ENCODE data around the gene LSM10.
A peak's percentile ranks its signal among the peaks of the same experiment; 100 is the strongest.

Gene LSM10

GRCh38 chr1:36397378-36398230 is at the start of gene LSM10:
Gene LSM10 (minus strand): TSS chr1:36397908. CDS start chr1:36394129, 3,779 bp downstream.
- H3K9ac ChIP-seq (ENCODE audit: low read length), result peak within 1 kb of the TSS; percentile 66
- peak within 1 kb of the TSS; percentile 60 for H3K4me3 ChIP-seq (ENCODE audit: insufficient read depth, low read length, poor library complexity, severe bottlenecking)
- H4K20me1 ChIP-seq (ENCODE audit: low read depth, low read length), result no peaks in the 10 kb centered on the region
- peaks cover 19% of the 10 kb centered on the region for H3K79me2 ChIP-seq (ENCODE audit: insufficient read depth, low read length)
- no peaks in the 10 kb centered on the region for H3K27me3 ChIP-seq (ENCODE audit: low read length)
- H3K9me2 ChIP-seq (replicated peaks; ENCODE audit: insufficient read depth, low read length), result no peaks in the 10 kb centered on the region
- H3K9me3 ChIP-seq (ENCODE audit: insufficient read depth, low read length), result peaks cover 6% of the 10 kb centered on the region; the same call in 1 of the 2 replicates
- peak within 1 kb of the TSS; percentile 76 for H3K27ac ChIP-seq (ENCODE audit: low read depth, low read length)
- H3K4me2 ChIP-seq (ENCODE audit: low read depth, low read length, poor library complexity, severe bottlenecking), result peak within 1 kb of the TSS; percentile 73
- TF ChIP-seq EZH2phosphoT487 (conservative IDR thresholded peaks at IDR 0.05; ENCODE audit: low read length), result no peak
- no peak for TF ChIP-seq CTCF (IDR thresholded peaks at IDR 0.05; ENCODE audit: insufficient read depth, low read length, poor library complexity, severe bottlenecking)
- peaks cover 32% of the 10 kb centered on the region for H3F3A ChIP-seq (ENCODE audit: insufficient read depth)
- peak within 1 kb of the TSS; percentile 59 for H2AFZ ChIP-seq (ENCODE audit: low read depth, low read length, severe bottlenecking)
- no peaks in the 10 kb centered on the region for H3K36me3 ChIP-seq (ENCODE audit: low read length)

- Histone ChIP-seq H4K20me1 (ENCODE audit: low read depth, low read length) (no peaks in the 10 kb centered on the region), H3K4me3 (ENCODE audit: insufficient read depth, low read length, poor library complexity, severe bottlenecking) (no peak overlapping the region), H2AFZ (ENCODE audit: low read depth, low read length, severe bottlenecking) (no peak overlapping the region), H3K27ac (ENCODE audit: low read depth, low read length) (no peak overlapping the region), H3K36me3 (ENCODE audit: low read length) (no peaks in the 10 kb centered on the region), H3K9me2 (replicated peaks; ENCODE audit: insufficient read depth, low read length) (no peaks in the 10 kb centered on the region), H3F3A (ENCODE audit: insufficient read depth) (peaks cover 3% of the 10 kb centered on the region; the same call in 1 of the 2 replicates), H3K4me2 (ENCODE audit: low read depth, low read length, poor library complexity, severe bottlenecking) (no peak overlapping the region), H3K9ac (ENCODE audit: low read length) (no peak overlapping the region), H3K9me3 (ENCODE audit: insufficient read depth, low read length) (no peaks in the 10 kb centered on the region), H3K27me3 (ENCODE audit: low read length) (no peaks in the 10 kb centered on the region; the same call in 1 of the 2 replicates), H3K79me2 (ENCODE audit: insufficient read depth, low read length) (no peaks in the 10 kb centered on the region)
- TF ChIP-seq EZH2phosphoT487 (conservative IDR thresholded peaks at IDR 0.05; ENCODE audit: low read length) (no peak), CTCF (IDR thresholded peaks at IDR 0.05; ENCODE audit: insufficient read depth, low read length, poor library complexity, severe bottlenecking) (no peak)
Observed at GRCh38 chr1:36447450-36447849, 49.7 kb upstream of the LSM10 start.

GRCh38 chr1:36446746-36447145 is 49.0 kb upstream of the LSM10 start:
- peaks cover 3% of the 10 kb centered on the region; the same call in 1 of the 2 replicates for H3F3A ChIP-seq (ENCODE audit: insufficient read depth)
- H3K9me3 ChIP-seq (ENCODE audit: insufficient read depth, low read length), result no peaks in the 10 kb centered on the region
- H3K4me3 ChIP-seq (ENCODE audit: insufficient read depth, low read length, poor library complexity, severe bottlenecking), result no peak overlapping the region
- H3K27ac ChIP-seq (ENCODE audit: low read depth, low read length), result no peak overlapping the region
- H4K20me1 ChIP-seq (ENCODE audit: low read depth, low read length), result no peaks in the 10 kb centered on the region
- no peaks in the 10 kb centered on the region for H3K36me3 ChIP-seq (ENCODE audit: low read length)
- no peaks in the 10 kb centered on the region for H3K9me2 ChIP-seq (replicated peaks; ENCODE audit: insufficient read depth, low read length)
- H3K27me3 ChIP-seq (ENCODE audit: low read length), result no peaks in the 10 kb centered on the region; the same call in 1 of the 2 replicates
- H3K79me2 ChIP-seq (ENCODE audit: insufficient read depth, low read length), result no peaks in the 10 kb centered on the region
- H3K9ac ChIP-seq (ENCODE audit: low read length), result no peak overlapping the region
- no peak overlapping the region for H2AFZ ChIP-seq (ENCODE audit: low read depth, low read length, severe bottlenecking)
- TF ChIP-seq CTCF (IDR thresholded peaks at IDR 0.05; ENCODE audit: insufficient read depth, low read length, poor library complexity, severe bottlenecking), result no peak
- no peak for TF ChIP-seq EZH2phosphoT487 (conservative IDR thresholded peaks at IDR 0.05; ENCODE audit: low read length)
- no peak overlapping the region for H3K4me2 ChIP-seq (ENCODE audit: low read depth, low read length, poor library complexity, severe bottlenecking)

Data from SU-DHL-6 (cell line).